Measurements from ENCODE around the gene MAP2K1.
"Not testable (repeated sequence)": the region's sequence is repeated elsewhere in the genome, so short reads cannot be mapped to it uniquely, and the experiment has no call there.

Gene MAP2K1

DNA sequence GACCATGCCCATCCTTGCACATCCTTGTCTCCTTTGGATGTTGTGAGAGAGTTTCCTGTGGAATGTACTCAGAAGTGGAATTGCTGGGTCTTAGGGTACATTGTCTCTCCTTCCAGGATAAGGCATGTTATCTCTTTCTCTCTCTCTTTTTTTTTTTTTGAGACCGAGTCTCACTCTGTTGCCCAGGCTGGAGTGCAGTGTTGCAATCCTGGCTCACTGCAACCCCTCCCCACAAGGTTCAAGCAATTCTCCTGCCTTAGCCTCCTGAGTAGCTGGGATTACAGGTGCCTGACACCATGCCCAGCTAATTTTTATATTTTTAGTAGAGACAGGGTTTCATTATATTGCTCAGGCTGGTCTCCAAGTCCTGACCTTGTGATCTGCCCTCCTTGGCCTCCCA is 6.3 kb downstream of the MAP2K1 start:
- DNase-seq (ENCODE audit: low read depth) = not testable (repeated sequence)

DNA sequence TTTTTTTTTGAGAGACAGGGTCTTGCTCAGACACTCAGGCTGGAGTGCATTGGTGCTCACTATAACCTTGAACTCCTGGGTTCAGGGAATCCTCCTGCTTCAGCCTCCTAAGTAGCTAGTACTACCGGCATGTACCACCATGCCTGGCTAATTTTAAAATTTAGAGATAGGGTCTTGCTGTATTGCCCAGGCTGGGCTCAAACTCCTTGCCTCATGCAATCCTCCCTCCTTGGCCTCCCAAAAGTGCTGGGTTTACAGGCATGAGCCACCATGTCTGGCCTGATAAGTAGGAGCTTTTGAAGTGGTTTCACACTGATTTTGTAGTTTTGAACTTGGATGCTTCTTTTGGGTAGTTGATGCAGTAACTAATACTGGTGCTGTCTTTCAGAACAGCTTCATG is 7.8 kb downstream of the MAP2K1 start:
- no peak for DNase-seq (ENCODE audit: low read depth)

GRCh38 chr15:66394915-66395314 is 8.2 kb downstream of the MAP2K1 start:
- no peak for DNase-seq (ENCODE audit: low read depth)

DNA sequence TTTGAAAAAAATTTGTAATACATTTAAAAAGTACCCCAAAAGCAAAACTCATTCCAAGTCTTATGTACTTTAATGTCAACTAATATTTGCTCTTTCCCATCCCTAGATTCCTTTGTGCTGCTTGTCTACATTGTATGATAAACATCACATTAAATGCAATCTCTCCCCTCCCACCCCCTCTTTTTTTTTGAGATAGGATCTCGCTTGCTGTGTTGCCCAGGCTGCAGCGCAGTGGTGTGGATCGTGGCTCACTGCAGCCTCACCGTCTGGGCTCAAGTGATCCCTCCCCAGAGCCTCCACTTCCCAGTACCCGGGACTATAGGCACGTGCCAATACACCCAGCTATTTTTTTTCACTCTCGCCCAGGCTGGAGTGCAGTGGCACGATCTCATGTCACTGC is 12.6 kb downstream of the MAP2K1 start:
- DNase-seq (ENCODE audit: low read depth) = no peak

DNA sequence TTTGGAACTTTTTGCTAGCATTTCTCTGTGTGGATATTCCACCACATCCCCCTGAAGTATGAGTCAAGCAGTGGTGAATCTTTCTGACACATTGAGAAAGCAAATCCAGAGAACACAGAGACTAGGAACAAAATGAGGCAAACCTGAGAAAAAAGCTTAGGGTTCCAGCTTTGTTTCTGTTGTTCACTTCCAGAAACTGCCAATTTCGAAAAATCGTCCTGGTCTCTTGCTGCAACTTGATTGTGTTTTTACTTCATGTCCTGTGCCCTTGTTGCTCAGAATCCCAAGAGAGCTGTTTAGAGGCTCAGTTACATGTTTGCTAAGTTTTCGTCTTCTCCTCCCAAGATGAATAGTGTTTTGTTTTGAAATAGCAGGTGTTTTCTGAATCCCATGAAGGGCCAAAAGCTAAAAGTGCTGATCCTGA is 13.7 kb downstream of the MAP2K1 start:
- DNase-seq (ENCODE audit: low read depth) = no peak

GRCh38 chr15:66401130-66402021 is 14.7 kb downstream of the MAP2K1 start:
- DNase-seq (ENCODE audit: low read depth) = no peak

DNA sequence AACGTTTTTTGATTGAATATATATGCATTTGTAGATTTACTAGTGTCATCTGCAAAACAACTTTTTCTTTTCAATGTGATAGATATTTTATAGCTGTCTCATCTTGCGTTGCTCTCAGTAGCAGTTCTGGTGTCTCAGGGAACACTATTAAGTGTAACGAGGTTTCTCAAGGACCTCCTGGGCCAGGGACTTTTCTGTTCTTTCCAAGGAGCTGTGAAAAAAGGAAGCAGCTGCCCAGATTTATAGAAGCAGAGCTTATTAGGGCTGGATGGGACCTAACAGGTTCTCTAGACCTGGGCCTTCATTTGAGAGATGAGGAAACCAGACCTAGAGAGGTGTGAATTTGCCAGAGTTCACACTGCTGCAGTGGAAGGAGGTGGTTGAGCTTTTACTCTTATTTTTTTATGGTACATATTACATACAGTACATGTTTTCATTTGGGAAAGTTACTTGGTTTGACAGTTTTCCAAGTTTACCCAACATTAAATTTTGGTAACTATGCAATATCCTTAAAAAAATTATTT is 16.1 kb downstream of the MAP2K1 start:
- DNase-seq (ENCODE audit: low read depth) = no peak

- no peak for DNase-seq (ENCODE audit: low read depth)
Observed at GRCh38 chr15:66403323-66403722, 16.6 kb downstream of the MAP2K1 start.

- DNase-seq (ENCODE audit: low read depth) = no peak
Observed at GRCh38 chr15:66404122-66404521, 17.4 kb downstream of the MAP2K1 start.

- DNase-seq (ENCODE audit: low read depth) = no peak
Observed at GRCh38 chr15:66404532-66404931, 17.8 kb downstream of the MAP2K1 start.

DNA sequence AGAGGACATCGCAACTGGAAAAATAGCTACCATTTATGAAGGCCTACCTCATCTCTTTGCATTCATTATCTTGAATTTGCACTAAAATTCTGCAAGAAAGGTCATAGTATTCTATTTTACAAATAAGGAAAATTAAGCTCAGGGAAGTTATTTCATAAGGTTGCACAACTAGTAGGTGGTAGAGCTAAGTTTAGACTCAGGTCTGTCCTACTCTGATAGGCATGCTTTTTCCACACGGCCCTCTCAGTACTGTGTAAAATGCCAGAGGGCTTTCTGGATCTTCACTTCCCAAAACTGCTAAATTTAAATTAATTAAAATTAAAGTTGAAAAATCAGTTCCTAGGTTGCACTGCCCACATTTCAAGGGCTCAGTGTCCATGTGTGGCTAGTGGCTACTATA is 18.3 kb downstream of the MAP2K1 start:
- DNase-seq (ENCODE audit: low read depth) = no peak

GRCh38 chr15:66405615-66406014 is 18.9 kb downstream of the MAP2K1 start:
- DNase-seq (ENCODE audit: low read depth) = no peak

DNA sequence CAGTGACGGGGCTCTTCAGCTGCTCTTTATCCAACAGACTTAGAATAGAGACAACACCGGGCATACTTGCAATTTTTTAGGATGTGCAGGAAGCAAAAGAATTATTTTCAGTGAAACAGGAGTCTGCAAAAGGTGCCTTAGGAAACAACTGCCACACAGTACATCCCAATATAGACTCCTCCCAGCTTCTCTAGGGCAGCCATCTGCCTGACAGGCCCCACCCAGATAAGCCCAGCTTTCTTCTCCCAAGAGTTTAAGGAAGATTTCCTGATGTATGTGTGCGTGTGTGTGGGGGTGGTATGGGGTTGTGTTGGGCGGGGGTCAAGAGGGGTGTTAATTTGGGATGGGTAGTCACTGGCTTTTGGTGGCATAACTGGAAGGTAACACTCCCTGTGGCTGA is 21.5 kb downstream of the MAP2K1 start:
- no peak for DNase-seq (ENCODE audit: low read depth)

DNA sequence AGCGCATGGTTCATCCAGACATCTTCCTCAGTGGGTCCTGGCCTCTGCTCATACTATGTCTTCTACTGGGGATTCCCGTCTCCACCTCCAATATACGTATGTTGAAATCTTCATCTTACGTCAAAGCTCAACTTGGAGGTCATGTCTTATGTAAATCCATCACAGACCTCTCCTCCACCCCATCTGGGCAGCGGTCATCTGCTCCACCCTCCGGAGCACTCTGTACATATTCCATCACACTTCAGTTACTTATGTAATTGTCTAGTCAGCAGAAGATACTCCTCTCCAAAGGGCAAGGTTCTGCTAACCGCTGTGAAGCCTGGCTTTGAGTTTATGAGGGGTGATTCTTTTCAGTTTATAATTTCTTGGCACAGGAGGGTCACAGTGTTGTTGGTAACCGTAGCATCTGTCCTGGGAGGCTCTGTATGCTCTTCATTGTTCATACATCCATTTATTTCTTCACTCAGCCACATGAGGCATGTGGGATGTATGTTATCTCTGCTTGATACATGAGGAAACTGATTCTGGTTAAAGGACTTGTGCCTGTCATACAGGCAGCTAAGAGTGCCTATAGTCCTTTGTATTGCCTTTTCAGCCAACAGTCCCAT is 22.1 kb downstream of the MAP2K1 start:
- DNase-seq (ENCODE audit: low read depth) = no peak

DNA sequence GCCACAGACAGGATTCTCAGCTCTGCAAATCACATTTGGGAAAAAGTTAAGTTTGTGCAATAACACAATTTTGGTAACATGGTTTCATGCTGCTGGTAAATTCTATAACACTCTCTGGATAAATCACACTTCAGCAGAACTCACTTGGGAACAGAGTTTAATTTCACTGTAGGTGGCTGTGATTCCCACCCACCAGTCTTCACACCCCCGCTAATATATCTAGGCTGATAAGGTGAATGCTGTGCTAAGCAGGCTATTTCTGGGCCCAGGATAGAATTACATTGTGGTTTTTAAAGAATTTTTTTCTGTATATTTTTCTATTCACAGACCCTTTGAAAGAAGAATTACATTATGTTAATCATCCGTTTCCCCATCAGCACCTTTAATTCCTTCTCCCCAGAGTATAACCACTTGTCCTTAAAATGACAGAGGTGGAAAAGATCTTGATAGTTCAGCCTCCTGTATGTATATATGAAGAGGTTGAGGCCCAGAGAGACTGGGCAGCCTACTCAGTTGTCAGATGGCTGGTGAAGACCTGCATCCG is 22.9 kb downstream of the MAP2K1 start:
- no peak for DNase-seq (ENCODE audit: low read depth)

GRCh38 chr15:66411190-66411589 is 24.5 kb downstream of the MAP2K1 start:
- DNase-seq (ENCODE audit: low read depth) = no peak

DNA sequence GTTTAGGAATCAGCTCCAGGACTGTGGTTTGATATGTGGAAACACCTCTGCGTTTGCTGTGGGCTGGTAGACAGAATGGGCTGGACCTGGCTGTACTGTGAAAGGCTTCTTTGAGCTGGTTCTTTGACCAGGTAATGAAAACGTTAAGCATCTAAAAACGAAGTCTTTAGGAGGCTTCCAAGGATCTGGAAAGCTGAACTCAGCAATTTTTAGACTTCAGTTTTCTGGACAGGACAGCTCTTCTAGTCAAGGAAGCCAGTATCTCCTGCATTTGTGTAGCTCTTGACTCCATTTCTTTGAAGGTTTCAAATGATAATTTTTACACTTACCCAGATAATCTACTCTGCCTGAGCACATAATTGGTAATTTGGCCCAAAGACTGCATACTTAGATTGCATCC is 25.5 kb downstream of the MAP2K1 start:
- no peak for DNase-seq (ENCODE audit: low read depth)

GRCh38 chr15:66413579-66413978 is 26.9 kb downstream of the MAP2K1 start:
- DNase-seq (ENCODE audit: low read depth) = no peak

DNA sequence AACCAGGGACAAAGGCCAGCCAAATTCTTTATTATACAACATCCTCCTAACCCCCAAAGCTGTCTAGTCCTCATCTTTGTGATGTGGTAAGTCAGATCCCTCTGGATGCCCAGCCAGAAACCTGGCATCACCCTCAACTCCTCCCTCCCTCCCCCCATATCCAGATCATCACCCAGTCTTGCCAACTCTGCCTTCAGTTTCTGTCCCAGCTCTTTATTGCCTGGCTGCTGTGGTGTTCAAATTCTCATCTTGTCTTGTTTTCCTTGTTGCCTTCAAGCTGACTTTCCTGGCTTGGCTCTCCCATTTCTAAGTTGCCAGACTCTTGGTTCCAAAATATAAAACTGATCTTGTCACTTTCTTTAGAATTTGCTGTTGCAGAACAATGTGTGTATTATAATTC is 28.6 kb downstream of the MAP2K1 start:
- DNase-seq (ENCODE audit: low read depth) = no peak

- no peak for DNase-seq (ENCODE audit: low read depth)
Observed at GRCh38 chr15:66417736-66418135, 31.0 kb downstream of the MAP2K1 start.

DNA sequence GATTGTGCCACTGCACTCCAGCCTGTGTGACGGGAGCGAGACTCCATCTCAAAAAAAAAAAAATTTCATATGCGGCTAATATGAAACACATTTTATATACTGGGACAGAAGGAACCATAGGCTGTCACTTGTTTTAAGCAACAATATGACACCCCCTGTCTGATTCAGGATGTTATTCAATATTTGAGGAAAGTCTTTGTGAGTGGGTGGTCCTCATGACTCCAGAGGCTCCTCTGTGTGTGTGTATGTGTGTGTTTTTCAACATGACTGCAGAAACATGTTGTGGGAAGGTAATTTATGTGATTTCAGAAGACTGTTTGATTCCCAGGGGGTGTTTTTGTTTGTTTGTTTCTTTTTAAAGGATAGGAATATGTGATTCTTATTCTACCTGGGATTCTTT is 32.8 kb downstream of the MAP2K1 start:
- no peak for DNase-seq (ENCODE audit: low read depth)

GRCh38 chr15:66422347-66422746 is 35.6 kb downstream of the MAP2K1 start:
- no peak for DNase-seq (ENCODE audit: low read depth)

DNA sequence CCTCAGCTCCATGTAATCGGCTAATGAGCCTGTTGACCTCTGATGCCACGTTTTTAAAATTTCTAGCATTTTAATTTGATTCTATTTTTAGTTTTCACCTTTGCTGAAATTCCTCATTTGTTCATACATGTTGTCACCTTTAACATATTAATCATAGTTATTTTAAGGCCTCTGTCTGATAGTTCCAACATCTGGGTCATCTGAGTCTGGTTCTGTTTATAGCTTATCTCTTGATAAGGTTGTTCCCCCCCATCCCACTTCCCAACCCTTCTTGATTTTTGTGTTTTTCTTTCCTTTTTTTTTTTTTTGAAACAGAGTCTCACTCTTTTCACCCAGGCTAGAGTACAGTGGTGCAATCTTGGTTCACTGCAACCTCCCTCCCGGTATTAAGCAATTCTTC is 36.4 kb downstream of the MAP2K1 start:
- DNase-seq (ENCODE audit: low read depth) = no peak

All from HS-5 (cell line).